ENCODE results near the gene GSTCD.
"Not testable (repeated sequence)": the region's sequence is repeated elsewhere in the genome, so short reads cannot be mapped to it uniquely, and the experiment has no call there.

Gene GSTCD

GRCh38 chr4:105708181-105709080 is at the start of gene GSTCD, which contains the start of gene INTS12:
TSS of gene GSTCD (plus strand) at chr4:105708784. CDS start at chr4:105717614, 8,830 bp downstream.
TSS of gene INTS12 (minus strand) at chr4:105708689. CDS start at chr4:105700005, 8,684 bp downstream.
- peak; percentile 72 for FAIRE-seq

GRCh38 chr4:105659190-105659589 is 49.4 kb upstream of the GSTCD start:
- no peak for FAIRE-seq

- no peak for FAIRE-seq
These were observed 47.6 kb upstream of the GSTCD start for GRCh38 chr4:105661028-105661427.

- FAIRE-seq = no peak
These were observed 45.5 kb upstream of the GSTCD start for GRCh38 chr4:105662935-105663675.

- no peak for FAIRE-seq
These were observed 41.9 kb upstream of the GSTCD start for GRCh38 chr4:105666693-105667092.

- FAIRE-seq = no peak
These were observed 37.9 kb upstream of the GSTCD start for GRCh38 chr4:105670684-105671083.

- FAIRE-seq = no peak
These were observed 37.3 kb upstream of the GSTCD start for GRCh38 chr4:105671301-105671700.

- FAIRE-seq = no peak
These were observed 34.6 kb upstream of the GSTCD start for GRCh38 chr4:105674011-105674410.

- no peak for FAIRE-seq
These were observed 30.9 kb upstream of the GSTCD start for GRCh38 chr4:105677709-105678108.

- no peak for FAIRE-seq
These were observed 29.4 kb upstream of the GSTCD start for GRCh38 chr4:105679186-105679585.

GRCh38 chr4:105683038-105683437 is 25.5 kb upstream of the GSTCD start:
- FAIRE-seq = no peak

GRCh38 chr4:105686571-105686970 is 22.0 kb upstream of the GSTCD start:
- FAIRE-seq = no peak

- not testable (repeated sequence) for FAIRE-seq
These were observed 13.8 kb upstream of the GSTCD start for GRCh38 chr4:105694812-105695211.

GRCh38 chr4:105695832-105696231 is 12.8 kb upstream of the GSTCD start:
- not testable (repeated sequence) for FAIRE-seq

- no peak for FAIRE-seq
These were observed 10.0 kb upstream of the GSTCD start for GRCh38 chr4:105698607-105699006.

- no peak for FAIRE-seq
These were observed 803 bp upstream of the GSTCD start for GRCh38 chr4:105707782-105708180.

- FAIRE-seq = no peak
These were observed 482 bp downstream of the GSTCD start for GRCh38 chr4:105709081-105709450.

GRCh38 chr4:105710012-105710600 is 1.5 kb downstream of the GSTCD start:
- peak; percentile 21 for FAIRE-seq

GRCh38 chr4:105710678-105711077 is 2.1 kb downstream of the GSTCD start:
- peak; percentile 69 for FAIRE-seq

- no peak for FAIRE-seq
These were observed 4.2 kb downstream of the GSTCD start for GRCh38 chr4:105712766-105713165.

GRCh38 chr4:105714071-105714521 is 5.5 kb downstream of the GSTCD start:
- FAIRE-seq = no peak

- no peak for FAIRE-seq
These were observed 6.3 kb downstream of the GSTCD start for GRCh38 chr4:105714932-105715331.

GRCh38 chr4:105715692-105716278 is 7.2 kb downstream of the GSTCD start:
- FAIRE-seq = peak; percentile 99
